Sigmoid colon (tissue), 7 donors: ENCODE measurements around the gene C12orf57. TPM values are rescaled to one million over a fixed set of nuclear protein-coding genes. Genes with fewer than 3 reads are reported as not detected.

Experiments used
- DNase-seq: peaks from one replicate; pipeline ENCODE4 v3.0.0-alpha.2; 2019
- H3K27ac ChIP-seq, 4 donors: fragments of 200-600 bp; sonication (generic); one replicate each; pipeline ENCODE4 v1.5.1; 2016 to 2019; ENCODE audit warnings: mild to moderate bottlenecking in 1 of 4
- H3K27me3 ChIP-seq, 3 donors: fragments of 200-600 bp; sonication (generic); one replicate each; pipeline ENCODE4 v1.5.1; 2019; ENCODE audit warnings: mild to moderate bottlenecking in 1 of 3
- H3K36me3 ChIP-seq, 4 donors: fragments of 200-600 bp; sonication (generic); one replicate each; pipeline ENCODE4 v1.5.1; 2016 to 2019
- H3K4me1 ChIP-seq, 4 donors: fragments of 200-600 bp; sonication (generic); one replicate each; pipeline ENCODE4 v1.5.1; 2017 to 2019
- H3K4me3 ChIP-seq, 4 donors: fragments of 200-600 bp; sonication (generic); one replicate each; pipeline ENCODE4 v1.5.1; 2017 to 2019; ENCODE audit warnings: mild to moderate bottlenecking in 2 of 4, moderate library complexity in 1 of 4
- H3K9me3 ChIP-seq, 4 donors: fragments of 200-600 bp in 3 of 4; sonication (generic) in 3 of 4; one replicate each; pipeline versions ENCODE4 v1.5.1 to v1.6.1; 2013 to 2019
- EP300 ChIP-seq, 4 donors: sonication (generic); formaldehyde crosslinking; IDR thresholded peaks; one replicate each; pipeline ENCODE4 v1.6.1; 2017; ENCODE audit warnings: antibody characterized with exemption in 4 of 4
- POLR2A ChIP-seq, 2 donors: fragments of 450-650 bp; IDR thresholded peaks; one replicate each; pipeline ENCODE4 v1.6.1; 2016; ENCODE audit warnings: antibody characterized with exemption in 2 of 2, mild to moderate bottlenecking in 2 of 2, moderate library complexity in 2 of 2
- POLR2AphosphoS5 ChIP-seq, 4 donors: sonication (generic); formaldehyde crosslinking; IDR thresholded peaks; one replicate each; pipeline ENCODE4 v1.6.1; 2017; ENCODE audit warnings: antibody characterized with exemption in 4 of 4
- WGBS, 2 donors: extraction: QIAGEN DNeasy Blood & Tissue Kit; methylation state at CpG; one replicate each; pipeline ENCODE4 v1.1.7; 2013; 5-methylcytosine and 5-hydroxymethylcytosine counted together
- intact Hi-C: fragments of 100-400 bp; cut with DNase I; formaldehyde crosslinking; loops from one replicate; pipeline ENCODE4 v1.15.1; 2023
- polyA plus RNA-seq, 3 donors: library from polyadenylated mRNA; stranded (reverse); fragments of 200-250 nt; gene quantifications; one replicate each; pipeline ENCODE4 v1.2.3, GENCODE V29; 2013
- total RNA-seq, 4 donors: library from RNA; depleted of rRNA; stranded (reverse); fragments of >200 nt; gene quantifications; one replicate each; pipeline ENCODE4 v1.1.0, GENCODE V29; 2016
- TF ChIP-seq, protein P1 (sequence below), 4 experiments: fragments of 450-650 bp in 3 of 4; fragments of 200-600 bp in 1 of 4; IDR thresholded peaks; one replicate each; pipeline ENCODE4 v1.5.1; 2016 to 2019; ENCODE audit warnings: antibody characterized with exemption in 4 of 4, mild to moderate bottlenecking in 3 of 4, moderate library complexity in 2 of 4
- donor health status: healthy with polysubstance abuse.
- donor health status: Bipolar disorder and iron deficiency.
- donor health status: healthy.

C12orf57 gene
- total and polyA plus RNA-seq, 7 donors, result 305 to 810 (median 623) TPM

DNA sequence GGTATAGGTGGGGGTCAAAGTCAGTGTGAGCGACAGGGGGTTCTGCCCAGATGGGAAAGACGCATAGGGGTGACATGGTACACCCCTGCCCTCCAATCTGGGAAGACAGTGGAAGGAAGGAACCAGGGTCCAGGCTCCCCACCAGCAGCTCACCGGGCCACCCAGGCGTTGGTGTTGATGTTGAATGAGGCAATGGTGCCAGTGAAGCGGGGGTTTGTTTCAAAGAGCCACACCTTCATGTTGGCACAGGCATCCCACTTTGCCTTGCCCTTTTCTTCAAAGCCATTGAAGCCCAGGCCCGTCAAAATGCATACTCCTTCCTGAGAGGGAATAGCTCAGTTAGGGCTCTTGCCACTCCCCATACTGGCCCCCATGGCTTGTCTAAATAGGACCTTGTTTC, 34.4 kb downstream of the C12orf57 start:
- no peak overlapping the region for H3K27ac ChIP-seq

DNA sequence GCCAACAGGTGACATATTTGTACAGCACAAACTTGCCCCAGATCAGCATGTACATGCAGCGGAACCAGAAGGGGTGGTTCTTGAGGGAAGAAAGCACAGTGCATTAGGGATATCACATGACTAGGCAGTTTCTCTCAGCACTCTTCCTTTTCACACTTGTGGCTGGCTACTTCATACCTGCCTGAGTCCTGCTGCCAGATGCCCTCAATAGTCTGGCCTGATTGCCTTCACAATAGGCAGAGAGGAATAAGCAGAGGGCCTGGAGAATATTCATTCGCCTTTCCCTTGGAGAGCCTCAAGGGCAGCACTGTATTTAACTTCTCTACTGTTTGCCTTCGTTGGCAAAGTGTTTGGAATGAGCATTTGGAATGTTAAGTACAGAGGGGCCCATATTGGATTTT, 34.8 kb downstream of the C12orf57 start:
- TF ChIP-seq POLR2A (IDR thresholded peaks at IDR 0.05), result no peak
- no peak for TF ChIP-seq EP300 (IDR thresholded peaks at IDR 0.05)
- no peak for TF ChIP-seq POLR2AphosphoS5 (IDR thresholded peaks at IDR 0.05)
- TF ChIP-seq, protein P1, sequence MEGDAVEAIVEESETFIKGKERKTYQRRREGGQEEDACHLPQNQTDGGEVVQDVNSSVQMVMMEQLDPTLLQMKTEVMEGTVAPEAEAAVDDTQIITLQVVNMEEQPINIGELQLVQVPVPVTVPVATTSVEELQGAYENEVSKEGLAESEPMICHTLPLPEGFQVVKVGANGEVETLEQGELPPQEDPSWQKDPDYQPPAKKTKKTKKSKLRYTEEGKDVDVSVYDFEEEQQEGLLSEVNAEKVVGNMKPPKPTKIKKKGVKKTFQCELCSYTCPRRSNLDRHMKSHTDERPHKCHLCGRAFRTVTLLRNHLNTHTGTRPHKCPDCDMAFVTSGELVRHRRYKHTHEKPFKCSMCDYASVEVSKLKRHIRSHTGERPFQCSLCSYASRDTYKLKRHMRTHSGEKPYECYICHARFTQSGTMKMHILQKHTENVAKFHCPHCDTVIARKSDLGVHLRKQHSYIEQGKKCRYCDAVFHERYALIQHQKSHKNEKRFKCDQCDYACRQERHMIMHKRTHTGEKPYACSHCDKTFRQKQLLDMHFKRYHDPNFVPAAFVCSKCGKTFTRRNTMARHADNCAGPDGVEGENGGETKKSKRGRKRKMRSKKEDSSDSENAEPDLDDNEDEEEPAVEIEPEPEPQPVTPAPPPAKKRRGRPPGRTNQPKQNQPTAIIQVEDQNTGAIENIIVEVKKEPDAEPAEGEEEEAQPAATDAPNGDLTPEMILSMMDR (IDR thresholded peaks at IDR 0.05), result no peak
- intact Hi-C loops, result no loop called here
- peaks cover 34 to 94% (median 64%) of the 10 kb centered on the region in 4 donors for H3K36me3 ChIP-seq

More for the DNA sequence above, 34.4 kb downstream of the C12orf57 start:
- intact Hi-C loops, result no loop called here
- Histone ChIP-seq H3K9me3 (no peaks in the 10 kb centered on the region), H3K27me3 (no peaks in the 10 kb centered on the region), H3K36me3 (peaks cover 34 to 93% (median 64%) of the 10 kb centered on the region in 4 donors), H3K4me1 (no peaks in the 10 kb centered on the region), H3K4me3 (no peak overlapping the region)
- TF ChIP-seq EP300 (IDR thresholded peaks at IDR 0.05) (no peak), POLR2AphosphoS5 (IDR thresholded peaks at IDR 0.05) (no peak), POLR2A (IDR thresholded peaks at IDR 0.05) (no peak)
- TF ChIP-seq, protein P1 (IDR thresholded peaks at IDR 0.05), result no peak
- no peak for DNase-seq
- WGBS, 2 donors, result 86 to 91% methylated on average over 6 of the region's 6 CpGs

DNA sequence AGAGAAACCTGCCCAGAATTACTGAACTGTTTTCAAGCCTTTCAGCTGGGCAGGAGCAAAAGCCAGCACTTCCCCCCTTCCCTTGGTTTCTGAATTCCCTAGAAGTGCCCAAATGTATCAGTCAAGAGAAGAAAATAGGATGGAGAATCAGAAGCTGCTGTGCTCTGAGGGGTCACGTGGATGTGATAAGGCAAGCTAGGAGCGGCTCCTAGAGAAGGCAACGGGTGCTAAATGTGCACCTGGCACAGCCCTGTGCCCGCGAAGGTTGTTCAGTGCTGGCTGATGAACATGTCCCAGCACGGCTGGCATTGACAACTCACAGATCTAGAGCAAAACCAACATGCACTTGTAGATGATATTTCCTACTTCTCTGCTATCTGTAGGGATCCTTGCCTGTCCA, 35.2 kb downstream of the C12orf57 start:
- Histone ChIP-seq H3K36me3 (peaks cover 32 to 93% (median 62%) of the 10 kb centered on the region in 4 donors), H3K9me3 (no peaks in the 10 kb centered on the region), H3K27ac (no peak overlapping the region), H3K4me3 (no peak overlapping the region), H3K27me3 (no peaks in the 10 kb centered on the region), H3K4me1 (no peaks in the 10 kb centered on the region)
- TF ChIP-seq POLR2A (IDR thresholded peaks at IDR 0.05), result no peak
- TF ChIP-seq POLR2AphosphoS5 (IDR thresholded peaks at IDR 0.05), result no peak
- TF ChIP-seq EP300 (IDR thresholded peaks at IDR 0.05), result no peak
- TF ChIP-seq, protein P1 (IDR thresholded peaks at IDR 0.05), result no peak
- no peak for DNase-seq
- intact Hi-C loops, result no loop called here
- WGBS, 2 donors, result 61 to 86% methylated on average over 6 of the region's 6 CpGs

More for the DNA sequence above, 34.8 kb downstream of the C12orf57 start:
- Histone ChIP-seq H3K27ac (no peak overlapping the region), H3K4me1 (no peaks in the 10 kb centered on the region), H3K9me3 (no peaks in the 10 kb centered on the region), H3K27me3 (no peaks in the 10 kb centered on the region), H3K4me3 (no peak overlapping the region)
- WGBS, 2 donors, result 81 to 85% methylated on average over 3 of the region's 3 CpGs
- DNase-seq, result no peak

DNA sequence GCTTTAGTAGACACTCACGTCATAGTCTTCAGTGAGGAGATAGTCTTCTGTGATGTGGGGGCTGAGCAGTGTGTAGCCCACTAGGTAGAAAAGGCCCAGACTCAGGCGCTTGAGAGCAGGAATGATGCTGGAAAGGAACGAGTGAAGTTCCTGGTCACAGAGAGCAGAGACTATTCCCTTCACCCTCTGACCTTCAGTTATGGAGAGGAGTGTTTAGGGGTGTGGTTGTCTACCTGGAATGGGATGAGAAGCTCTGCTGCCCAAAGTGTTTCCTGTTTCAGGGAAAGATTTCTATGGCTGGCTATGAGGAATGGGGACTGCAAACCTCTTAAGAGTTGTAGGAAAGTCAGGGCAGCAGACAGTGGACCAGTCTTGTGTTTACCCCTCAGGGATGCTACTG, 35.6 kb downstream of the C12orf57 start:
- Histone ChIP-seq H3K27me3 (no peaks in the 10 kb centered on the region), H3K9me3 (no peaks in the 10 kb centered on the region), H3K4me3 (no peak overlapping the region), H3K27ac (no peak overlapping the region), H3K4me1 (no peaks in the 10 kb centered on the region), H3K36me3 (peaks cover 32 to 93% (median 58%) of the 10 kb centered on the region in 4 donors)
- intact Hi-C loops, result no loop called here
- no peak for DNase-seq
- TF ChIP-seq POLR2A (IDR thresholded peaks at IDR 0.05) (no peak), EP300 (IDR thresholded peaks at IDR 0.05) (no peak)
- TF ChIP-seq, protein P1 (IDR thresholded peaks at IDR 0.05), result no peak
- 57 to 84% methylated on average over 3 of the region's 3 CpGs for WGBS, 2 donors

DNA sequence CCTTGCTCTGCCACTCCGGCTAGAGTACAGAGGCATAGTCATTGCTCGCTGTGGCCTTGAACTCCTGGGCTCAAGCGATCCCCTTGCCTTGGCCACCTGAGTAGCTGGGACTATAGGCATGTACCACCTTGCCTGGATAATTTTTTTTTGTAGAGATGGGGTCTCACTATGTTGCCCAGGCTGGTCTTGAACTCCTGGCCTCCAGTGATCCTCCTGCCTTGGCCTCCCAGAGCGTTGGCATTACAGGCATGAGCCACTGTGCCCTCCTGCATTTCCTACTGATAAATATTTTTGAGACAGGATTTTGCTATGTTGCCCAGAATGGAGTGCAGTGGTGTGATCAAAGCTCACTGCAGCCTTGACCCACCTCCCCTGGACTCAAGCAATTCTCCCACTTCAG, 36.3 kb downstream of the C12orf57 start:
- intact Hi-C loops, result no loop called here
- Histone ChIP-seq H3K4me1 (no peaks in the 10 kb centered on the region), H3K27me3 (no peaks in the 10 kb centered on the region), H3K36me3 (peaks cover 27 to 90% (median 53%) of the 10 kb centered on the region in 4 donors), H3K4me3 (no peak overlapping the region), H3K9me3 (no peaks in the 10 kb centered on the region), H3K27ac (no peak overlapping the region)
- DNase-seq, result no peak
- TF ChIP-seq, protein P1 (IDR thresholded peaks at IDR 0.05), result no peak
- TF ChIP-seq POLR2AphosphoS5 (IDR thresholded peaks at IDR 0.05), result no peak
- TF ChIP-seq POLR2A (IDR thresholded peaks at IDR 0.05), result no peak
- TF ChIP-seq EP300 (IDR thresholded peaks at IDR 0.05), result no peak
- 97 to 98% methylated on average over 4 of the region's 4 CpGs for WGBS, 2 donors
